ENCODE data around the gene PCDH9.

- TF ChIP-seq CTCF (IDR thresholded peaks at IDR 0.05) (no peak), POLR2AphosphoS5 (IDR thresholded peaks at IDR 0.05) (no peak), POLR2A (IDR thresholded peaks at IDR 0.05) (no peak)
These were observed 128.2 kb downstream of the PCDH9 start for GRCh38 chr13:67101730-67102467.
